Activated naive CD8-positive, alpha-beta T cell treated with anti-CD3 and anti-CD28 coated beads for 36 hours (primary cell): ENCODE results near the gene SGCA. TPM values are rescaled to one million over a fixed set of nuclear protein-coding genes. Genes with fewer than 3 reads are reported as not detected.

Experiments
- DNase-seq: peaks from one replicate; pipeline ENCODE4 v3.0.0; 2021
- H3K27ac Mint-ChIP-seq: one replicate; pipeline ENCODE4 v1.8.0; 2022; ENCODE audit warnings: mild to moderate bottlenecking, moderate library complexity, mixed read lengths
- H3K27me3 Mint-ChIP-seq: one replicate; pipeline ENCODE4 v1.8.0; 2022; ENCODE audit warnings: mild to moderate bottlenecking, mixed read lengths
- H3K36me3 Mint-ChIP-seq: one replicate; pipeline ENCODE4 v1.8.0; 2021; ENCODE audit warnings: mild to moderate bottlenecking, mixed read lengths
- H3K4me1 Mint-ChIP-seq: one replicate; pipeline ENCODE4 v1.8.0; 2021; ENCODE audit warnings: mixed read lengths
- H3K4me3 Mint-ChIP-seq: one replicate; pipeline ENCODE4 v1.8.0; 2022; ENCODE audit warnings: mild to moderate bottlenecking, moderate library complexity, mixed read lengths
- H3K9me3 Mint-ChIP-seq: one replicate; pipeline ENCODE4 v1.8.0; 2022; ENCODE audit warnings: mixed read lengths
- total RNA-seq, 2 experiments: library from RNA; stranded (reverse); gene quantifications; one replicate each; pipeline ENCODE4 v1.2.3, GENCODE V29; 2021

Gene SGCA
- total RNA-seq, 2 experiments from 2014 or later = 0.38 TPM; not detected in 1

DNA sequence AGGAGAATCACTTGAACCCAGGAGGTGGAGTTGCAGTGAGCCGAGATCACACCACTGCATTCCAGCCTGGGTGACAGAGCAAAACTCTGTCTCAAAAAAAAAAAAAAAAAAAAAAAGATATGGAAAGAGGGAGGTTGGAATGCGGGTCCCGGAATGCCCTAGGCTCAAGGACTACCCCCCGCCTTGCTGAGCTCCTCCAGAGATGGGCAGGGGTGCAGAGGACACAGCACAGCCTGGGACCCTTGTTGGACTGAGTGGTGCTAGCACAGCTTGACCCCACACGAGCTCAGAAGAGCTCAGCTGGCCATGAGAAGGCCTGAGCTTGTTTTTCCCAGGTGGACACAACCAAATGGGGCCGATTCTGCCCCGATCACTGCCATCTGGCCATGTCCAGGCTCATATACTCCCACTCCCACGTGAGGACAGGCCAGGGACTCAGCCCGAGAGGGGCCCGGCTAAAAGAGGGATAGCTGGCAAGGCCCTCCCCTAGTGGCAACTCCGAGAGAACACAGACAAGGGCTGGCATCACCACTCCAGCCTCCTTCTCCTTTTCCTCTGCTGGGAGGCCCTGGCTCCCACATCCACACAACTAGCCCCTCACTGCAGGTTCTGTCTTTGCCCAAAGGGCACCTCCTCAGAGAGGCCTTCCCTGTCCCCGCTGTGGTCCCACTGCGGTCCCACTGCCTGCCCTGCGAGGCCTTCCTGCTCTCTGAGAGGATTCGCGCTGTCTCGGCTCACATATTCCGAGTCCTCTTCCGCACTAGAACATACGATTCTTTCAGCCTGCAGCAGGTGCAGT, 11.0 kb downstream of the SGCA start:
- Mint-ChIP-seq H3K4me1 (peaks cover 4% of the 10 kb centered on the region), H3K4me3 (no peak overlapping the region), H3K9me3 (no peaks in the 10 kb centered on the region), H3K27ac (no peak overlapping the region), H3K36me3 (no peaks in the 10 kb centered on the region), H3K27me3 (no peaks in the 10 kb centered on the region)
- DNase-seq = no peak

DNA sequence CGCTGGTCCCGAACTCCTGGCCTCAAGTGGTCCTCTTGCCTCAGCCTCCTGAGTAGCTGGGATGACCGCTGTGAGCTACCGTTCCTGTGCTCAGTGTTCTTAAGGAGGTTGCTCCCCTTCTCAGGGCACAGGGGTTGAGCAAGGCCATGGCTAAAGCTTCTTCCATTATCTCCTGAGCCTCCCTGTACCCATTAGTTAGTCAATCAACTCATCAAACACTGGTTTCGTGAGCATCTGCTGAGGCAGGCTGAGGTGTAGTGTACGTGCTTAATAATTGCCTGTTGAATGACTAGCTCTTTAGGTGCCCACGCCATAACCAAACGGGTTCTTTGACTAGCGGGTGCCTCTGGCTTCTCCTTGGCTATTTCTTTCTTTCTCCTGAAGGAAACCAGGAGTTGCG, 11.7 kb downstream of the SGCA start:
- no peak overlapping the region for H3K27ac Mint-ChIP-seq
- H3K9me3 Mint-ChIP-seq = no peaks in the 10 kb centered on the region
- no peak overlapping the region for H3K4me3 Mint-ChIP-seq
- H3K27me3 Mint-ChIP-seq = no peaks in the 10 kb centered on the region
- peaks cover 4% of the 10 kb centered on the region for H3K4me1 Mint-ChIP-seq
- no peak for DNase-seq
- no peaks in the 10 kb centered on the region for H3K36me3 Mint-ChIP-seq

DNA sequence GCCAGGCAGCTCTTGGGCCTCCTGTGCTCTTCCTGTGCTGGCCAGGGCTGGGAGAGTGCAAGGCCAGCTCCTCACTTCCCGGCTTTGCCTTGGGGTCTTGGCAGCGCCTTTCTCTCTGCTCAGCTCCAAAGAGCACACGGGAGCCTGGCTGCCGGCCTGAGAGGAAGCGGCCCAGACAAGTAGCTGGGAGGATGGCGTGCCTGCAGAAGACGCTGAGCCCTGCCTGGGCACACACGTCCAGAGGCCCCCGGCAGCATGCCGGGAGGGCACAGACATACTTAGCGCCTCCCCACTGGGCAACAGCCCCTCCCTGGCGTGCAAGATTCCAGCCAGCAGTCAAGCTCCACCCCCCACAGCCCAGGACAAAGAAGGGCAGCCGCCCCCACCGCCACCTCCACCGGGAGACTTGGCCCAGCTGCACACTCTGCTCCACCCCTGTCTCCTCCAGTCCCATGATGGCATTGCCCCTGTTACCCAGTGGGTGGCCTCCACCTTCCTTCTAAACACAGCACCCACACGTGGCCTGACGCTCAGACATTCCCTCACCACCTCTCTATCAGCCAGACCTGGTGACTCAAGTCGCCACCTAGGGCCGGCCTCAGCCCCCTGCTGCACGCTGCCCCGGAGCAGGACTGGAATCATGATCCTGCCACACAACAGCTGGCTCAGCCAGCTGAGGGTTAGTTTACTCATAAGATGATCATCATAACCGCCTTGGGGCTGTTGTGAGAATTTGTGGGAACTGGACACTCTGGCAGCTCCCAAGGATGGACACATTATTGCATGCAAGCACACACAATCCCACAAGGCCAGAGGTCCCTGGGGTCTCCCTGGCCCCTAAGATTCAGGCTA, 12.4 kb downstream of the SGCA start:
- Mint-ChIP-seq H3K27ac (no peak overlapping the region), H3K27me3 (no peaks in the 10 kb centered on the region), H3K4me3 (peak overlapping the region; percentile 15), H3K9me3 (no peaks in the 10 kb centered on the region), H3K36me3 (no peaks in the 10 kb centered on the region), H3K4me1 (peaks cover 6% of the 10 kb centered on the region)
- peak; percentile 54 for DNase-seq

DNA sequence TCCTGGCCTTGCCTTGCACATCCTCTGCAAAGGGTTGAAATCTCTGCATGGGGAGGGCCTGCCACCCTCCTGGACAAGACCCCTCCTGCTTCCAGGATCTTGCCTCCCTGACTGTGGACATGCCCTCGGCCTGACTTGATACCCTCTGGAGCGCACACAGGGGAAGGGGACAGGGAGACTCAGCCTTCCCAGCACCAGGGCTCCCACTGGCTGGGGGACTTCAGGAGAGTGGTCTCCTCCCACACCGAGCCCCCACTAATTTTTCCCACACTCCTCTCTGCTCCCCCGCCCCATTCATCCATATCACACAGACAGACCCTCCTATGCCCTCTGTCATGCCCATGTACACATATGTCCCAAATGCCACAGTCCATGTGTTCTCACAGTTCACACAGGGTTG, 14.3 kb downstream of the SGCA start:
- no peaks in the 10 kb centered on the region for H3K27me3 Mint-ChIP-seq
- DNase-seq = no peak
- H3K4me1 Mint-ChIP-seq = peaks cover 16% of the 10 kb centered on the region
- no peak overlapping the region for H3K27ac Mint-ChIP-seq
- no peaks in the 10 kb centered on the region for H3K36me3 Mint-ChIP-seq
- no peaks in the 10 kb centered on the region for H3K9me3 Mint-ChIP-seq
- no peak overlapping the region for H3K4me3 Mint-ChIP-seq

DNA sequence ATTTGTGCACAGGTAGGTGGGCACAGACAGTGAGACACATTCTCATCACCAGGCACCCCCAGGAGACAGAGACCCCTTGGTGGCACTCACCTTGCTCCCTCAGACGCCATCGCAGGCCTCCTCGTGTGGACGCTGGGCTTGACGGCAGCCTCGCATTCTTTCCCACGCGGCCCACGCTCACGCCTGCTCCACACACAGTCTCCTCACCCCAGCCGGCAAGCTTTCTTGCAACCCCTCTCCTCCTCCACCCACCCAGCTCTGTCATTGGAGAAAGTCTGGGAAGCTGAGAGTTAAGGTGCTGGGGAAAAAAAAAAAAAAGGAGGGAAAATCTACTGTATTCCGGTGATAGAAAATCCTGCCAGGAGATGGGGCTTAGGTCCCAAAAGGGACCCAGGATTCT, 14.8 kb downstream of the SGCA start:
- H3K27ac Mint-ChIP-seq = no peak overlapping the region

DNA sequence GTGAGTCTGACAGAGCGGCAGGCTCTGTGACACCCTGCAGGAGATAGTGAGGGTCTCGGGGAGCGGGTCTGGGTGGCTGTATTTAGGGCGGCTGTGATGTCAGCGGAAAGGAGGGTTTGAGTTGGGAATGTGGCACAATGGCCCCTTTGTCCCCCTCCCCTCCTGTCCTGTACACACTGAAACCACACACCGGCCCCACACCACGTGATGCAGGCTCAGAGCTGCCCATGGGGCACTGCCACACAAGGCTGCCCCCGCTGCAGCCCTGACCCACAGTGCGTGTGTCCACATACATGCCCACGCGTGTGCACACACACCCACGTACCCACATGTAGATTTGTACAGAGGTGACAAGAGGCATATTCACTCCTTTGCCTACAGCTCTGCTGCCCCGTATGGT, 15.3 kb downstream of the SGCA start:
- Mint-ChIP-seq H3K4me1 (peaks cover 16% of the 10 kb centered on the region), H3K27ac (no peak overlapping the region), H3K36me3 (no peaks in the 10 kb centered on the region), H3K9me3 (no peaks in the 10 kb centered on the region), H3K4me3 (no peak overlapping the region), H3K27me3 (no peaks in the 10 kb centered on the region)
- DNase-seq = no peak

More for the DNA sequence above, 14.8 kb downstream of the SGCA start:
- H3K9me3 Mint-ChIP-seq = no peaks in the 10 kb centered on the region
- no peaks in the 10 kb centered on the region for H3K27me3 Mint-ChIP-seq
- H3K4me1 Mint-ChIP-seq = peaks cover 16% of the 10 kb centered on the region
- H3K36me3 Mint-ChIP-seq = no peaks in the 10 kb centered on the region
- no peak overlapping the region for H3K4me3 Mint-ChIP-seq
- no peak for DNase-seq

DNA sequence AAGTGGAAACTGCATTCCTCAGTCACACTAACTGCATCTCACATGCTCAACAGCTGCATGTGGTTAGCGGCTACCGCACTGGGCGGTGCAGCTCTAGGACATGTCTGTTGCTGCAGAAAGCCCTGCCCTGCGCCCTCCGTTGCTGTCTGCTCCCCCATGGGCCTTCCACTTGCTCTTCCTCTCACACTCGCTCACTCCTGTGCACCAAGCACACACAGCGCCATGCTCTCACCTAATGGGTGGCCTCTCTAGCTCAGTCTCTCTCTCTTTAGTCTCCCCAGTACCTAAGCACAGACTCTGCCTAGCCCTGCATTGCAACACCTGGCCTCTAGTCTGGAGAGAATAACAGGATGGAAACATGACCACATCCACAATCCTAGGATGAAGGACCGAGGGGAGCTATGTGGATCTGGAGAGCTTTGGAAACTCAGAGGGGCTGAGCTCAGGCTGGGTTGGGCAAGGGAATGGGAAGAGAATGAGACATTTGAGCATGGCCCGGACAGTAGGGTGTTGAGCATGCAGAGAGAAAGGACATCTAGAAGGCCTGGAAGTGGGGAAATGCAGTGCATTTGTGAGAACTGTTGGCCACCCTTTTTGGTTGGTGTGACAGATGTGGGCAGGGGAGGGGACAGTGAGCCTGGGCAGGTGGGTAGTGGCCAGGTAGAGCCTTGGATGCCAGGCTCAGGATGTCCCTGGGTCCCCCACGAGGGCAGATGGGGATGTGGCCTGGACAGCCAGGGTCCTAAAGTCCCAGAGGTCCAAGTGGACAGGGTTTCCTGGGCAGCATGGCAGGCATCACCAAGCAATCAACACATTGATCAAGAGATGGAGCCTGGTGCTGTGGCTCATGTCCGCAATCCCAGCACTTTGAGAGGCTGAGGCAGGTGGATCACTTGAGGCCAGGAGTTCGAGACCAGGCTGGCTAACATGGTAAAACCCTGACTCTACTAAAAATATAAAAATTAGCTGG, 16.1 kb downstream of the SGCA start:
- H3K9me3 Mint-ChIP-seq = no peaks in the 10 kb centered on the region
- no peak overlapping the region for H3K4me3 Mint-ChIP-seq
- DNase-seq = no peak
- no peaks in the 10 kb centered on the region for H3K36me3 Mint-ChIP-seq
- H3K27me3 Mint-ChIP-seq = no peaks in the 10 kb centered on the region
- H3K27ac Mint-ChIP-seq = no peak overlapping the region
- peaks cover 16% of the 10 kb centered on the region for H3K4me1 Mint-ChIP-seq

GRCh38 chr17:50182783-50183420, 17.1 kb downstream of the SGCA start:
- Mint-ChIP-seq H3K4me1 (peaks cover 16% of the 10 kb centered on the region), H3K27me3 (no peaks in the 10 kb centered on the region), H3K4me3 (no peak overlapping the region), H3K27ac (no peak overlapping the region), H3K9me3 (no peaks in the 10 kb centered on the region), H3K36me3 (no peaks in the 10 kb centered on the region)
- no peak for DNase-seq

- Mint-ChIP-seq H3K4me1 (peaks cover 12% of the 10 kb centered on the region), H3K36me3 (no peaks in the 10 kb centered on the region), H3K4me3 (no peak overlapping the region), H3K9me3 (no peaks in the 10 kb centered on the region), H3K27me3 (no peaks in the 10 kb centered on the region), H3K27ac (no peak overlapping the region)
- no peak for DNase-seq
These were observed 17.7 kb downstream of the SGCA start for GRCh38 chr17:50183421-50183994.

DNA sequence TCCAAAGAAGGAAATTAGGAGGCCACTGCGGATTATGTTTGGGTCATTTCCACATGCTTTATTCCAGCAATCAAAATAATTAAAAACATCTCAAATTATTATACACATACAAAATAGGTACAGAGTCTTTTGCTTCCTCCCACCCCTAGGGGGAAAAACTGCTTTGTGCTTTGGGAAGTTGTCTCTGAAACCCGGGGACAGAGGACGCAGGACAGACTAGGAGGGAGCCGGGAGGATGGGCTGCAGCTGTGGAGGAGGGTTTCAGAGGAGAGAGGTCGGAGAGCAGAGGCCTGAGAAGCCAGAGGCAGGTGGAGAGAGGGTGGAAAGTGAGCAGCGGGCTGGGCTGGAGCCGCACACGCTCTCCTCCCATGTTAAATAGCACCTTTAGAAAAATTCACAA, 18.3 kb downstream of the SGCA start:
- no peak for DNase-seq
- Mint-ChIP-seq H3K4me1 (peaks cover 12% of the 10 kb centered on the region), H3K36me3 (no peaks in the 10 kb centered on the region), H3K27ac (peak overlapping the region; percentile 14), H3K27me3 (no peaks in the 10 kb centered on the region), H3K9me3 (no peaks in the 10 kb centered on the region), H3K4me3 (no peak overlapping the region)

- H3K9me3 Mint-ChIP-seq = no peaks in the 10 kb centered on the region
- DNase-seq = no peak
- H3K27ac Mint-ChIP-seq = no peak overlapping the region
- H3K4me1 Mint-ChIP-seq = peaks cover 12% of the 10 kb centered on the region
- H3K27me3 Mint-ChIP-seq = no peaks in the 10 kb centered on the region
- H3K36me3 Mint-ChIP-seq = no peaks in the 10 kb centered on the region
- H3K4me3 Mint-ChIP-seq = no peak overlapping the region
These were observed 19.0 kb downstream of the SGCA start for GRCh38 chr17:50184611-50185398.

DNA sequence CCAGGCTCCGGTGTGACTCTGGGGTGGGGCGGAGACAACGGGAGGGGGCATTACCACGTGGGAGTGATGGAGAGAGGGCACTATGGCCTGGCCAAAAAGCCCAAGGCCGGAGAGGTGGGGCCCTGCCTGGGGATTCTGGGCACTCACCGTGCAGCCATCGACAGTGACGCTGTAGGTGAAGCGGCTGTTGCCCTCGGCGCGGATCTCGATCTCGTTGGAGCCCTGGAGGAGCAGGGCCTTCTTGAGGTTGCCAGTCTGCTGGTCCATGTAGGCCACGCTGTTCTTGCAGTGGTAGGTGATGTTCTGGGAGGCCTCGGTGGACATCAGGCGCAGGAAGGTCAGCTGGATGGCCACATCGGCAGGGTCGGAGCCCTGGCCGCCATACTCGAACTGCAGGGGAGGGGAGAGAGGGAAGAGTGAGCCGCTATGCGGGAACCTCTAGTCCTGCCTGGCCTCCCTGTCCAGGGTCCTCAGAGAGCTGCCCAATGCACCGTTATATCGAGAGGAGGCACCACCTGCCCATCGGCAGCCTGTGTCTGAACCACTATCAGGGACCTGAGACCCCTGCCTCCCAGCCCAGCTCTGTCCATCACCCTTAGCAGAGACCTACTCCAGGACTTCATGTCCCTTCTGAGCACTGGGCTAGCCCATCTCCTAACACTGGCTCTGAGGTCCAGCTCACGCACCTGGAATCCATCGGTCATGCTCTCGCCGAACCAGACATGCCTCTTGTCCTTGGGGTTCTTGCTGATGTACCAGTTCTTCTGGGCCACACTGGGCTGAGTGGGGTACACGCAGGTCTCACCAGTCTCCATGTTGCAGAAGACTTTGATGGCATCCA, 20.0 kb downstream of the SGCA start:
- DNase-seq = no peak

More for the DNA sequence above, 20.0 kb downstream of the SGCA start:
- H3K36me3 Mint-ChIP-seq = no peaks in the 10 kb centered on the region
- H3K27me3 Mint-ChIP-seq = no peaks in the 10 kb centered on the region
- no peak overlapping the region for H3K4me3 Mint-ChIP-seq
- H3K4me1 Mint-ChIP-seq = peaks cover 12% of the 10 kb centered on the region
- no peak overlapping the region for H3K27ac Mint-ChIP-seq
- H3K9me3 Mint-ChIP-seq = no peaks in the 10 kb centered on the region
